ENCODE data around the gene STK32A. TPM values are rescaled to one million over a fixed set of nuclear protein-coding genes. Genes with fewer than 3 reads are reported as not detected.

Gene STK32A
- total RNA-seq, 2 experiments from 2014 or later: not detected

DNA sequence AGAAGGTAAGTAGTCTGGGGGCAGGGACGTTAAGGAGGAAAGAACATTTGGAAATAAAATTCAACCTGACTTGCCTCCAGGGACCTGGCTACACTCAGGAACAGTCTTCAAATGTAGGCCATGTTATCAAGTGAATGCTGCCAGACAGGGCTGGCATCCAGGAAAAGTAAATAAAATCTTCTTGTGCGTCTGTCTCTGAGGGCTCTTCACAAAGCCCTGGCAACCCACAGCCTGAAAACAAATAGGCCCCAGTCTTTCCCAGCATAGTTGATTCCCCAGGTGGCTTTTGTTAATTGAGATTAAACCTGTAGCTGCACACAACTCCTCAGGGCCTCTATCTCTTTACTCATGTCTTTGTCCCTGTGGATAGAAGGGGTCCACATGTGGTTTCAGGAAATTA, 55.4 kb downstream of the STK32A start:
- no peaks in the 10 kb centered on the region for H3K9me3 Mint-ChIP-seq (ENCODE audit: low read depth)
- ATAC-seq: no peak
- H3K36me3 Mint-ChIP-seq: no peaks in the 10 kb centered on the region
- CTCF ChIA-PET: no interaction called here
- no peaks in the 10 kb centered on the region for H3K4me1 Mint-ChIP-seq
- DNase-seq: no peak
- no peak overlapping the region for H3K27ac Mint-ChIP-seq
- H3K27me3 Mint-ChIP-seq: no peaks in the 10 kb centered on the region
- H3K4me3 Mint-ChIP-seq: no peak overlapping the region

DNA sequence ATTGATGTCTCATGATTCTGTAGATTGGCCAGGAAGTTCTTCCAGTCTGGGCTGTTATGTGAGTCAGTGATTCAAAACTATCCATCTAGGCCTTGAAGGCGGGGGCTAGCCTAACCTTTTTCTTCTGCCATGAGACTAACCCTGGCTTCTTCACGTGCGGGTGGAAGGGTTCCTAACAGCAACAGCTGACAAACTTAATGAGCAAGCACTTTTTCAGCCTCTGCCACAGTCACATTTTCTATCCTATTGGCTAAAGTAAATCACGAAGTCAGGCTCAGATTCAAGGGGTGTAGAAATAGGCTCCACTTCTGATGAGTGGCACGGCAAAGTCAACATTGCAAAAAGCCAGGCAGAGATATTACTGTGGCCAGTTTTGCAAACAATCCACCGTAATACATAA, 68.4 kb downstream of the STK32A start:
- H3K9me3 Mint-ChIP-seq (ENCODE audit: low read depth): no peaks in the 10 kb centered on the region
- ATAC-seq: no peak
- no peaks in the 10 kb centered on the region for H3K4me1 Mint-ChIP-seq
- H3K4me3 Mint-ChIP-seq: no peak overlapping the region
- no peak overlapping the region for H3K27ac Mint-ChIP-seq
- no peaks in the 10 kb centered on the region for H3K27me3 Mint-ChIP-seq
- CTCF ChIA-PET: no interaction called here
- H3K36me3 Mint-ChIP-seq: no peaks in the 10 kb centered on the region
- DNase-seq: no peak

DNA sequence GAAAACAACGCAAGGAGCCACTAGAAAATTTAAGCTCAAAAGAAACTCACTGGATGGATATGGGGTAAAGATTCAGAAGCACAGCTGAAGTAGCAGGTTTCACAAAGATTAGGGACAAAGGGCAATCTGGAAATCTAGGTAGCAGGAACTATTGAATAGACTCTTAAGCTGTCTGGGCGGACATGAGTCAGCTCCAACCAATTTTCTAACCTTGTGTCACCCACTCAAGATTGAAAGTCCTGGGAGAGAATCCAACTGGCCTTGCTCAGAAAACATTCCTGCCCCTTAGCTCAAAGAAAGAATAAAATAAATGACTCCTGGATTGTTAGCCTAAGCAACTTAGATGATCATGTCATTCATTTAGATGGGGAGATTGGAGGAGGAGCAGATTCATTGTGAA, 69.2 kb downstream of the STK32A start:
- ATAC-seq: no peak
- DNase-seq: no peak
- CTCF ChIA-PET: no interaction called here
- H3K27ac Mint-ChIP-seq: no peak overlapping the region
- no peaks in the 10 kb centered on the region for H3K4me1 Mint-ChIP-seq
- H3K9me3 Mint-ChIP-seq (ENCODE audit: low read depth): no peaks in the 10 kb centered on the region
- H3K27me3 Mint-ChIP-seq: no peaks in the 10 kb centered on the region
- no peak overlapping the region for H3K4me3 Mint-ChIP-seq
- no peaks in the 10 kb centered on the region for H3K36me3 Mint-ChIP-seq

DNA sequence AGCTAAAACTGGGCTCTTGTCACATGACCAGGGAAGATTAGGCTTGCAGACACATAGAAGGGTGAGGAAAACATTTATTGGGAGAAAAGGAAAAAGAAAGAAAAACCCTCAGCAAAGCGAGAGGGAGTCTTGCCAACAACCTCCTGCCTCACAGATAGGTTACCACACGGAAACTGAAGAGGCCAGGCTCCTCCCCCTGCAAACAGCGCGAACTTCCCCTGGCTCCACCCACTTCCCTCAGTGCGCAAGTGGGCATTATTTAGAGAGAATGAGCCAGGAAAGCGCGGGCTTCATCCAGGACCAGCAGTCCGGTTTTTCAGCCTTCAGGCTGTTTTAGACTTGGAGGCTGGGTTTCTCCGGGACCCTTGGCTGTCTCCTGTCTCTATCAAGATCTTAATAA, 70.3 kb downstream of the STK32A start:
- H3K4me1 Mint-ChIP-seq: no peaks in the 10 kb centered on the region
- H3K27me3 Mint-ChIP-seq: no peaks in the 10 kb centered on the region
- no peak overlapping the region for H3K27ac Mint-ChIP-seq
- no peak overlapping the region for H3K4me3 Mint-ChIP-seq
- CTCF ChIA-PET: no interaction called here
- no peak for DNase-seq
- ATAC-seq: no peak
- H3K9me3 Mint-ChIP-seq (ENCODE audit: low read depth): no peaks in the 10 kb centered on the region
- no peaks in the 10 kb centered on the region for H3K36me3 Mint-ChIP-seq

DNA sequence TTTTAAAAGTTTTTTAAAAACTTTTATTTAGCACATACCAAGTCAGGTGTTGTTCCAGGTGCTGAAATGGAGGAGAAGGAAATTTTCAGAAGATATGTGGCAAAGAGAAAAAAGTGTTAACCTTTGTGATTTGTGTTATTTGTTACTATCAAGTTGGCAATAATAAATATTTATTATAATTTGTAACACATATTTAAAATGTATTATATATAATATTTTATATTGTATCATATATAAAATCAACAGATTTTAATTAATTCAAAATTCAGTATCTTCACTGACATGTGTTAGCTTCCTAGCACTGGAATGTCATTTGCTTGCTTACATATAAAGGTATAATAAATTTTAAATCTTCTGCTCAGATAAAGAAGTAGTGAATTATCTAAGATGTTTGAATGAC, 71.5 kb downstream of the STK32A start:
- Mint-ChIP-seq H3K9me3 (ENCODE audit: low read depth) (no peaks in the 10 kb centered on the region), H3K4me1 (no peaks in the 10 kb centered on the region), H3K27ac (no peak overlapping the region), H3K27me3 (no peaks in the 10 kb centered on the region), H3K4me3 (no peak overlapping the region), H3K36me3 (no peaks in the 10 kb centered on the region)
- ATAC-seq (no peak), DNase-seq (no peak)
- CTCF ChIA-PET: no interaction called here

- CTCF ChIA-PET: no interaction called here
- no peaks in the 10 kb centered on the region for H3K36me3 Mint-ChIP-seq
- DNase-seq (no peak), ATAC-seq (no peak)
- H3K4me1 Mint-ChIP-seq: no peaks in the 10 kb centered on the region
- H3K27ac Mint-ChIP-seq: no peak overlapping the region
- no peaks in the 10 kb centered on the region for H3K27me3 Mint-ChIP-seq
- H3K9me3 Mint-ChIP-seq (ENCODE audit: low read depth): no peaks in the 10 kb centered on the region
- no peak overlapping the region for H3K4me3 Mint-ChIP-seq
These were observed 72.3 kb downstream of the STK32A start for GRCh38 chr5:147307170-147307569.

GRCh38 chr5:147309621-147310020, 74.8 kb downstream of the STK32A start:
- Mint-ChIP-seq H3K4me1 (no peaks in the 10 kb centered on the region), H3K27ac (no peak overlapping the region), H3K27me3 (no peaks in the 10 kb centered on the region), H3K9me3 (ENCODE audit: low read depth) (no peaks in the 10 kb centered on the region), H3K4me3 (no peak overlapping the region), H3K36me3 (no peaks in the 10 kb centered on the region)
- CTCF ChIA-PET: no interaction called here
- DNase-seq: no peak
- no peak for ATAC-seq

DNA sequence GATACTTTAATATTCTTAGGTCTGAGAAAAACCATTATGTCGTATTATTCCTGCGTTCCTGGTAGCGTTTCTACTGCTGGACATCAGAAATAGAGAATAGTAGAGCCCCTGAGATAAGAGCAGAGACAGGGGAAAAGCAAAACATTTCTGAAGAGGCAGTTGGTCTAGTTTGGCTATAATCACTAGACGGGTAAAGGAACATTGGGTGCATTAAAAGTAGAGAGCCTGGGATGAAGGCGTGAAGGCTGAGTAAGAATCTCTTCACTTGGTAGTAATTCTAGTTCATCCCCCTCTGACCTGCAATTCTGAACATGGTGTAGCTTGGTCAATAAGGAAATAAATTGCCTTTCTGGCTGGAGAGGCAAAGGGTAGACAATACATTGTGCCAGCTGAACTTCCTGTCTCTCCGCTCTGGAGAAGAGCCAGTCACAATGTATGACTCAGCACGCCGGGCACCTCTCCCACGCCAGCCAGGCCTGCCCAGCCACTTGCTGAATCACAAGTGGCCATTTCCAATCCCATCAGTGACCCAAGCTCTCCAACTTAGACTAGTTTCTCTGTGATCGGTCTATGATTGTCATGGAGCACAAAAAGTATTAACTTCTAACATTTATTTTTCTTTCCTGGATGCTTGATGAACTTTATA, 75.4 kb downstream of the STK32A start:
- Mint-ChIP-seq H3K4me1 (no peaks in the 10 kb centered on the region), H3K4me3 (no peak overlapping the region), H3K36me3 (no peaks in the 10 kb centered on the region), H3K27ac (no peak overlapping the region), H3K27me3 (no peaks in the 10 kb centered on the region), H3K9me3 (ENCODE audit: low read depth) (no peaks in the 10 kb centered on the region)
- CTCF ChIA-PET: no interaction called here
- DNase-seq (no peak), ATAC-seq (no peak)

GRCh38 chr5:147317978-147318684, 83.3 kb downstream of the STK32A start:
- Mint-ChIP-seq H3K4me3 (no peak overlapping the region), H3K27ac (no peak overlapping the region), H3K27me3 (no peaks in the 10 kb centered on the region), H3K36me3 (no peaks in the 10 kb centered on the region), H3K9me3 (ENCODE audit: low read depth) (no peaks in the 10 kb centered on the region), H3K4me1 (no peaks in the 10 kb centered on the region)
- CTCF ChIA-PET: no interaction called here
- ATAC-seq (no peak), DNase-seq (no peak)

- Mint-ChIP-seq H3K4me3 (no peak overlapping the region), H3K9me3 (ENCODE audit: low read depth) (no peaks in the 10 kb centered on the region), H3K27ac (no peak overlapping the region), H3K4me1 (no peaks in the 10 kb centered on the region), H3K36me3 (no peaks in the 10 kb centered on the region), H3K27me3 (no peaks in the 10 kb centered on the region)
- DNase-seq (no peak), ATAC-seq (no peak)
- CTCF ChIA-PET: no interaction called here
These were observed 86.7 kb downstream of the STK32A start for GRCh38 chr5:147321569-147321968.

GRCh38 chr5:147327421-147327820, 92.6 kb downstream of the STK32A start:
- no peaks in the 10 kb centered on the region for H3K27me3 Mint-ChIP-seq
- no peaks in the 10 kb centered on the region for H3K4me1 Mint-ChIP-seq
- H3K9me3 Mint-ChIP-seq (ENCODE audit: low read depth): no peaks in the 10 kb centered on the region
- CTCF ChIA-PET: no interaction called here
- DNase-seq: no peak
- H3K36me3 Mint-ChIP-seq: no peaks in the 10 kb centered on the region
- H3K27ac Mint-ChIP-seq: no peak overlapping the region
- no peak for ATAC-seq
- no peak overlapping the region for H3K4me3 Mint-ChIP-seq

DNA sequence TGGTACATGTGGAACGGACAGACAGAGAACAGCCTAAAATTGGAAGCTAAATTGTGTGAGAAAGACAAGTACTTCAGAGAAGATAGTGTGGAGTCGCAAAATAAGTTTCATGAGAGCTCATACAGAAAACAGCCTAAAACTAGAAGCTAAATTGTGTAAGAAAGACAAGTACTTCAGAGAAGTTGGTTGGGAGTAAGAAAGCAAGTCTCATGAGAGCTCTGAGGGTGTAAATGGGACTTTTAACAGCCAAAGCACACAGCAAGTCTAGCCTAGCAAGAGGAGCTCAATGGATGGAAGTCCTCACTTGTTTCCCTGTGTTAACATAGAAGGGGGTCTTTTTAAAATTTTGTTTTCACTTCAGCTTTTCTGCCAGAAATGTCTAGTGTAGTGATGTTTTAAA, 93.1 kb downstream of the STK32A start:
- Mint-ChIP-seq H3K4me1 (no peaks in the 10 kb centered on the region), H3K4me3 (no peak overlapping the region), H3K27me3 (no peaks in the 10 kb centered on the region), H3K36me3 (no peaks in the 10 kb centered on the region), H3K9me3 (ENCODE audit: low read depth) (no peaks in the 10 kb centered on the region), H3K27ac (no peak overlapping the region)
- CTCF ChIA-PET: no interaction called here
- ATAC-seq: no peak
- no peak for DNase-seq

DNA sequence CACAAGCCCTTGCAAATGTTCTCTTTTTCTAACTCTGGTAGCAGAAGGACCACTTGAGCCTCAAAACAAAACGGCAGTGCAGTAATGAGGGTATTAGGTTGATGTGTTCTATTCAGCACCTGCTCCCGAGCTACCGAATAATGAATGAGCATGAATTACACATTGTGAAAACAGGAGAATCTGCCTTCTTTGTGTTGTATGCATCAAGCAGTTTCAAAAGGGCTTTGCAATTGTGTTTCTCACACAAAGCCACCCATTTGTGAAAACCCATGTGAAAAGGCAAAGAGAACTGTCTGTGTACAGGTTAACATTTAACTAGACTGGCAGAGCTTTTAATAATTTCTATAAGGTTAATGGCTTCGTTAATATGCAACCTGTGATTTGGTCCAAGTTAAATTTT, 97.8 kb downstream of the STK32A start:
- DNase-seq (no peak), ATAC-seq (no peak)
- H3K4me3 Mint-ChIP-seq: no peak overlapping the region
- H3K4me1 Mint-ChIP-seq: no peaks in the 10 kb centered on the region
- H3K36me3 Mint-ChIP-seq: no peaks in the 10 kb centered on the region
- no peaks in the 10 kb centered on the region for H3K9me3 Mint-ChIP-seq (ENCODE audit: low read depth)
- no peaks in the 10 kb centered on the region for H3K27me3 Mint-ChIP-seq
- CTCF ChIA-PET: no interaction called here
- H3K27ac Mint-ChIP-seq: no peak overlapping the region

- no peaks in the 10 kb centered on the region for H3K4me1 Mint-ChIP-seq
- no peaks in the 10 kb centered on the region for H3K27me3 Mint-ChIP-seq
- no peaks in the 10 kb centered on the region for H3K36me3 Mint-ChIP-seq
- ATAC-seq (no peak), DNase-seq (no peak)
- H3K4me3 Mint-ChIP-seq: no peak overlapping the region
- H3K9me3 Mint-ChIP-seq (ENCODE audit: low read depth): no peaks in the 10 kb centered on the region
- no peak overlapping the region for H3K27ac Mint-ChIP-seq
- CTCF ChIA-PET: no interaction called here
These were observed 102.0 kb downstream of the STK32A start for GRCh38 chr5:147336876-147337275.

- H3K9me3 Mint-ChIP-seq (ENCODE audit: low read depth): no peaks in the 10 kb centered on the region
These were observed 104.5 kb downstream of the STK32A start for GRCh38 chr5:147339313-147339712.

More at GRCh38 chr5:147339313-147339712, 104.5 kb downstream of the STK32A start:
- CTCF ChIA-PET: no interaction called here
- ATAC-seq (no peak), DNase-seq (no peak)
- no peaks in the 10 kb centered on the region for H3K36me3 Mint-ChIP-seq
- H3K27ac Mint-ChIP-seq: no peak overlapping the region
- no peak overlapping the region for H3K4me3 Mint-ChIP-seq
- no peaks in the 10 kb centered on the region for H3K27me3 Mint-ChIP-seq
- H3K4me1 Mint-ChIP-seq: no peaks in the 10 kb centered on the region
